Spleen (tissue), 7 donors: ENCODE data around the gene CSK.

ENCODE experiments used
- POLR2A ChIP-seq, 3 donors: fragments of 450-650 bp; IDR thresholded peaks; one replicate each; pipeline ENCODE4 v1.5.1; 2017; ENCODE audit warnings: antibody characterized with exemption in 3 of 3, mild to moderate bottlenecking in 1 of 3
- POLR2AphosphoS5 ChIP-seq, 3 donors: sonication (generic); formaldehyde crosslinking; IDR thresholded peaks; one replicate each; pipeline ENCODE4 v1.5.1; 2017; ENCODE audit warnings: antibody characterized with exemption in 3 of 3
- TF ChIP-seq, protein P1 (sequence below), 11 experiments: fragments of 200-600 bp in 7 of 11; fragments of 450-650 bp in 4 of 11; sonication (generic) in 4 of 11; IDR thresholded peaks in 8 of 11; conservative IDR thresholded peaks in 3 of 11; 1 replicate in 7 of 11; 2 replicates in 4 of 11; pipeline versions ENCODE4 v1.4.0 to v1.8.0; 2016 to 2021; ENCODE audit warnings: antibody characterized with exemption in 11 of 11, inconsistent platforms in 4 of 11, mild to moderate bottlenecking in 1 of 11
- donor health status: DM: no; HTN: no; CAD: no; lungs with moderate emphysema.
- donor health status: DM: no; HTN: no; CAD: no.
- donor health status: DM: no; HTN: no; CAD: no.

DNA sequence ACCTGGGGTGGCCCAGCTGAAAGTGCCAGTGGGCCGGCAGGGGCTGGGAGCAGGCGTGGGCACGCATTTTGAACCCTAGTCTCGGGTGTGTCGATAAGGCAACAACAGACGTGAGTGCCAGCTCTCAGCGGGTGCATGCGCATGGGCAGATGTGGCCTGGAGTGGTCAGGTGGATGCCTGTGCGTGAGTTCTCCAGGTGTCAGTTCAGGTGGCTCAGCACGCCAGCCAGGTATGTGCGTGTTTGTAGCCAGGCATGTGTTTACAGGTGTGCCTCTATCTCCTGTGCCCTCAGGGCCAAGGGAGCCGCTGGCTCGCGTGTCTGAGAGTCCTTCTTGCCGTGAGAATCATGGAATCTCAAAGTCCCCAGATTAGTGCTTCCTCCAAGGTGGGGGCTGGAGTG, 18.5 kb upstream of the CSK start:
- TF ChIP-seq, protein P1, sequence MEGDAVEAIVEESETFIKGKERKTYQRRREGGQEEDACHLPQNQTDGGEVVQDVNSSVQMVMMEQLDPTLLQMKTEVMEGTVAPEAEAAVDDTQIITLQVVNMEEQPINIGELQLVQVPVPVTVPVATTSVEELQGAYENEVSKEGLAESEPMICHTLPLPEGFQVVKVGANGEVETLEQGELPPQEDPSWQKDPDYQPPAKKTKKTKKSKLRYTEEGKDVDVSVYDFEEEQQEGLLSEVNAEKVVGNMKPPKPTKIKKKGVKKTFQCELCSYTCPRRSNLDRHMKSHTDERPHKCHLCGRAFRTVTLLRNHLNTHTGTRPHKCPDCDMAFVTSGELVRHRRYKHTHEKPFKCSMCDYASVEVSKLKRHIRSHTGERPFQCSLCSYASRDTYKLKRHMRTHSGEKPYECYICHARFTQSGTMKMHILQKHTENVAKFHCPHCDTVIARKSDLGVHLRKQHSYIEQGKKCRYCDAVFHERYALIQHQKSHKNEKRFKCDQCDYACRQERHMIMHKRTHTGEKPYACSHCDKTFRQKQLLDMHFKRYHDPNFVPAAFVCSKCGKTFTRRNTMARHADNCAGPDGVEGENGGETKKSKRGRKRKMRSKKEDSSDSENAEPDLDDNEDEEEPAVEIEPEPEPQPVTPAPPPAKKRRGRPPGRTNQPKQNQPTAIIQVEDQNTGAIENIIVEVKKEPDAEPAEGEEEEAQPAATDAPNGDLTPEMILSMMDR (IDR thresholded peaks at IDR 0.05 in 8 of 11, conservative IDR thresholded peaks at IDR 0.05 in 3 of 11) = no peak
- TF ChIP-seq POLR2A (IDR thresholded peaks at IDR 0.05) = no peak
- no peak for TF ChIP-seq POLR2AphosphoS5 (IDR thresholded peaks at IDR 0.05)
